ENCODE results near the gene AMY2A.

GRCh38 chr1:103582464-103582863 lies 34.8 kb upstream of the AMY2A start:
- TF ChIP-seq GATA3 (IDR thresholded peaks at IDR 0.05; ENCODE audit: low read depth, low read length) = no peak
- TF ChIP-seq GATA2 (IDR thresholded peaks at IDR 0.05; ENCODE audit: low read depth, low read length) = no peak

Data from SH-SY5Y (cell line).